ENCODE measurements around the gene ACAN.

The ACAN gene

GRCh38 chr15:88803241-88803919, at the start of gene ACAN:
ACAN (plus strand) TSS chr15:88803436; CDS start chr15:88836207, 32,771 bp downstream.
- no peak for DNase-seq (ENCODE audit: low read depth)

GRCh38 chr15:88756521-88756920, 46.7 kb upstream of the ACAN start:
- no peak for DNase-seq (ENCODE audit: low read depth)

GRCh38 chr15:88756921-88757320, 46.3 kb upstream of the ACAN start:
- no peak for DNase-seq (ENCODE audit: low read depth)

- no peak for DNase-seq (ENCODE audit: low read depth)
Observed at GRCh38 chr15:88759872-88760271, 43.4 kb upstream of the ACAN start.

GRCh38 chr15:88764448-88764847, 38.8 kb upstream of the ACAN start:
- DNase-seq (ENCODE audit: low read depth), result no peak

GRCh38 chr15:88765212-88765611, 38.0 kb upstream of the ACAN start:
- DNase-seq (ENCODE audit: low read depth), result no peak

GRCh38 chr15:88769161-88769971, 33.9 kb upstream of the ACAN start:
- no peak for DNase-seq (ENCODE audit: low read depth)

- DNase-seq (ENCODE audit: low read depth), result no peak
Observed at GRCh38 chr15:88775776-88776175, 27.5 kb upstream of the ACAN start.

- no peak for DNase-seq (ENCODE audit: low read depth)
Observed at GRCh38 chr15:88776646-88777045, 26.6 kb upstream of the ACAN start.

- no peak for DNase-seq (ENCODE audit: low read depth)
Observed at GRCh38 chr15:88779944-88780343, 23.3 kb upstream of the ACAN start.

GRCh38 chr15:88782465-88782864, 20.8 kb upstream of the ACAN start:
- DNase-seq (ENCODE audit: low read depth), result no peak

GRCh38 chr15:88785217-88785616, 18.0 kb upstream of the ACAN start:
- DNase-seq (ENCODE audit: low read depth), result no peak

- DNase-seq (ENCODE audit: low read depth), result no peak
Observed at GRCh38 chr15:88788036-88788435, 15.2 kb upstream of the ACAN start.

GRCh38 chr15:88788816-88789215, 14.4 kb upstream of the ACAN start:
- no peak for DNase-seq (ENCODE audit: low read depth)

- DNase-seq (ENCODE audit: low read depth), result no peak
Observed at GRCh38 chr15:88790486-88790885, 12.8 kb upstream of the ACAN start.

GRCh38 chr15:88791637-88792036, 11.6 kb upstream of the ACAN start:
- DNase-seq (ENCODE audit: low read depth), result no peak

GRCh38 chr15:88792342-88793282, 10.6 kb upstream of the ACAN start:
- DNase-seq (ENCODE audit: low read depth), result no peak

- no peak for DNase-seq (ENCODE audit: low read depth)
Observed at GRCh38 chr15:88794001-88794400, 9.2 kb upstream of the ACAN start.

GRCh38 chr15:88797663-88798339, 5.4 kb upstream of the ACAN start:
- no peak for DNase-seq (ENCODE audit: low read depth)

GRCh38 chr15:88799341-88799740, 3.9 kb upstream of the ACAN start:
- no peak for DNase-seq (ENCODE audit: low read depth)

GRCh38 chr15:88800026-88800425, 3.2 kb upstream of the ACAN start:
- no peak for DNase-seq (ENCODE audit: low read depth)

- DNase-seq (ENCODE audit: low read depth), result no peak
Observed at GRCh38 chr15:88800738-88801137, 2.5 kb upstream of the ACAN start.
